Thymus (tissue), 11 donors: ENCODE measurements around the gene STXBP3. TPM values are rescaled to one million over a fixed set of nuclear protein-coding genes. Genes with fewer than 3 reads are reported as not detected.

ENCODE experiments used
- DNase-seq, 9 donors: peaks; one replicate each; pipeline ENCODE4 v3.0.0-alpha.2; 2013; ENCODE audit warnings: low spot score in 9 of 9, low read depth in 6 of 9, missing footprints in 1 of 9
- H3K27ac ChIP-seq, 2 donors: one replicate each; pipeline ENCODE4 v1.5.1; 2013; ENCODE audit warnings: control low read depth in 1 of 2, low read depth in 1 of 2, low read length in 1 of 2, mild to moderate bottlenecking in 1 of 2, moderate library complexity in 1 of 2
- H3K27me3 ChIP-seq, 2 donors: one replicate each; pipeline ENCODE4 v1.5.1; 2013; ENCODE audit warnings: low read length in 1 of 2; ENCODE audit not compliant: control insufficient read depth in 2 of 2, insufficient read depth in 1 of 2
- H3K36me3 ChIP-seq, 2 donors: one replicate each; pipeline ENCODE4 v1.5.1; 2013; ENCODE audit warnings: low read length in 1 of 2, mild to moderate bottlenecking in 1 of 2, moderate library complexity in 1 of 2; ENCODE audit not compliant: control insufficient read depth in 2 of 2, insufficient read depth in 2 of 2
- H3K4me1 ChIP-seq, 2 donors: one replicate each; pipeline ENCODE4 v1.5.1; 2013; ENCODE audit warnings: low read length in 2 of 2; ENCODE audit not compliant: control insufficient read depth in 2 of 2, insufficient read depth in 2 of 2
- H3K4me3 ChIP-seq, 2 donors: one replicate each; pipeline ENCODE4 v1.5.1; 2013; ENCODE audit warnings: low read length in 2 of 2, control low read depth in 1 of 2, mild to moderate bottlenecking in 1 of 2
- H3K9me3 ChIP-seq, 2 donors: one replicate each; pipeline ENCODE4 v1.5.1; 2013; ENCODE audit warnings: low read length in 1 of 2, mild to moderate bottlenecking in 1 of 2; ENCODE audit not compliant: control insufficient read depth in 2 of 2, insufficient read depth in 1 of 2
- WGBS: extraction: QIAGEN DNeasy Blood & Tissue Kit; methylation state at CpG from one replicate; pipeline ENCODE4 v1.1.7; 2013; 5-methylcytosine and 5-hydroxymethylcytosine counted together
- polyA plus RNA-seq: library from polyadenylated mRNA; stranded (reverse); fragments of 200-250 nt; gene quantifications from one replicate; pipeline ENCODE4 v1.2.3, GENCODE V29; 2013
- total RNA-seq: library from RNA; stranded (reverse); fragments of 120-200 nt; gene quantifications from one replicate; pipeline ENCODE4 v1.2.4, GENCODE V29; 2013
- donor health status: healthy.

The STXBP3 gene
- total and polyA plus RNA-seq, 2 donors = 37.9 to 85.6 TPM

- H3K4me1 ChIP-seq = peaks cover 0 to 3% of the 10 kb centered on the region in 2 donors
- H3K27ac ChIP-seq = no peak overlapping the region
- peaks cover 0 to 1% of the 10 kb centered on the region in 2 donors for H3K9me3 ChIP-seq
- WGBS = 86% methylated on average over 7 of the region's 7 CpGs
- no peak overlapping the region for H3K4me3 ChIP-seq
- H3K36me3 ChIP-seq = no peaks in the 10 kb centered on the region
- H3K27me3 ChIP-seq = no peaks in the 10 kb centered on the region
- DNase-seq = peak in 6 of 9 donors; percentile 18 to 71 (median 41)
Observed at GRCh38 chr1:108708691-108709660, 37.5 kb upstream of the STXBP3 start.

- H3K27me3 ChIP-seq = no peaks in the 10 kb centered on the region
- H3K27ac ChIP-seq = no peak within 1 kb of the TSS
- no peak for DNase-seq
- H3K4me1 ChIP-seq = no peaks in the 10 kb centered on the region
- H3K36me3 ChIP-seq = no peaks in the 10 kb centered on the region
- H3K4me3 ChIP-seq = no peak within 1 kb of the TSS
- 74% methylated on average over 9 of the region's 9 CpGs for WGBS
- H3K9me3 ChIP-seq = peaks cover 0 to 1% of the 10 kb centered on the region in 2 donors
Observed at GRCh38 chr1:108712606-108713150, 33.8 kb upstream of the STXBP3 start, which contains the start of gene FNDC7. FNDC7 (plus strand) TSS chr1:108712908; CDS start chr1:108712934, 26 bp downstream.

GRCh38 chr1:108715932-108716331 lies 30.5 kb upstream of the STXBP3 start:
- DNase-seq = no peak
- no peaks in the 10 kb centered on the region for H3K4me1 ChIP-seq
- no peak overlapping the region for H3K27ac ChIP-seq
- H3K4me3 ChIP-seq = no peak overlapping the region
- no peaks in the 10 kb centered on the region for H3K36me3 ChIP-seq
- H3K27me3 ChIP-seq = no peaks in the 10 kb centered on the region
- 96% methylated on average over 5 of the region's 5 CpGs for WGBS
- no peaks in the 10 kb centered on the region for H3K9me3 ChIP-seq

- Histone ChIP-seq H3K4me1 (no peaks in the 10 kb centered on the region), H3K9me3 (no peaks in the 10 kb centered on the region), H3K27ac (no peak overlapping the region), H3K36me3 (no peaks in the 10 kb centered on the region), H3K4me3 (no peak overlapping the region), H3K27me3 (no peaks in the 10 kb centered on the region)
- DNase-seq = no peak
- WGBS = 94% methylated on average over 2 of the region's 2 CpGs
Observed at GRCh38 chr1:108716437-108717230, 29.8 kb upstream of the STXBP3 start.

GRCh38 chr1:108717774-108718316 lies 28.6 kb upstream of the STXBP3 start:
- H3K27me3 ChIP-seq = no peaks in the 10 kb centered on the region
- H3K27ac ChIP-seq = no peak overlapping the region
- no peaks in the 10 kb centered on the region for H3K9me3 ChIP-seq
- DNase-seq = no peak
- 96% methylated on average over 9 of the region's 9 CpGs for WGBS
- H3K36me3 ChIP-seq = no peaks in the 10 kb centered on the region
- H3K4me3 ChIP-seq = no peak overlapping the region
- H3K4me1 ChIP-seq = no peaks in the 10 kb centered on the region

- H3K27me3 ChIP-seq = no peaks in the 10 kb centered on the region
- H3K4me3 ChIP-seq = no peak overlapping the region
- no peak overlapping the region for H3K27ac ChIP-seq
- 76% methylated on average over 6 of the region's 6 CpGs for WGBS
- DNase-seq = no peak
- H3K4me1 ChIP-seq = no peaks in the 10 kb centered on the region
- H3K9me3 ChIP-seq = no peaks in the 10 kb centered on the region
- no peaks in the 10 kb centered on the region for H3K36me3 ChIP-seq
Observed at GRCh38 chr1:108718927-108719655, 27.4 kb upstream of the STXBP3 start.

GRCh38 chr1:108719656-108720435 lies 26.6 kb upstream of the STXBP3 start:
- H3K27me3 ChIP-seq = no peaks in the 10 kb centered on the region
- no peaks in the 10 kb centered on the region for H3K36me3 ChIP-seq
- H3K27ac ChIP-seq = no peak overlapping the region
- no peaks in the 10 kb centered on the region for H3K4me1 ChIP-seq
- WGBS = 94% methylated on average over 8 of the region's 8 CpGs
- no peaks in the 10 kb centered on the region for H3K9me3 ChIP-seq
- no peak for DNase-seq
- no peak overlapping the region for H3K4me3 ChIP-seq

GRCh38 chr1:108722292-108722691 lies 24.2 kb upstream of the STXBP3 start:
- H3K4me1 ChIP-seq = no peaks in the 10 kb centered on the region
- no peak overlapping the region for H3K27ac ChIP-seq
- no peaks in the 10 kb centered on the region for H3K36me3 ChIP-seq
- no peak overlapping the region for H3K4me3 ChIP-seq
- no peaks in the 10 kb centered on the region for H3K27me3 ChIP-seq
- no peaks in the 10 kb centered on the region for H3K9me3 ChIP-seq
- DNase-seq = no peak
- 94% methylated on average over 6 of the region's 6 CpGs for WGBS
